ENCODE data around the gene GSX2.

The GSX2 gene

GRCh38 chr4:54096295-54096962 is 3.5 kb upstream of the GSX2 start:
- no peaks in the 10 kb centered on the region for H4K20me1 ChIP-seq (ENCODE audit: insufficient read depth, low read length)
- H3K4me2 ChIP-seq (ENCODE audit: insufficient read depth, low read length) = no peak overlapping the region
- no peaks in the 10 kb centered on the region for H3K36me3 ChIP-seq (ENCODE audit: insufficient read depth, low read length)
- no peaks in the 10 kb centered on the region for H3K79me2 ChIP-seq (ENCODE audit: insufficient read depth, low read length)
- no peak overlapping the region for H2AFZ ChIP-seq (ENCODE audit: low read depth, low read length)
- no peak overlapping the region for H3K9ac ChIP-seq (ENCODE audit: low read depth, low read length)
- H3K4me3 ChIP-seq (ENCODE audit: low read depth in 1 of 2, low read length in 2 of 2) = no peak overlapping the region
- ATAC-seq (ENCODE audit: insufficient read depth, low read depth) (no peak), DNase-seq (no peak)
- no peak overlapping the region for H3K27ac ChIP-seq (ENCODE audit: low read length)
- no peaks in the 10 kb centered on the region for H3K9me3 ChIP-seq (ENCODE audit: insufficient read depth, low read length, severe bottlenecking)
- peaks cover 9% of the 10 kb centered on the region for H3K4me1 ChIP-seq (ENCODE audit: insufficient read depth, low read length)
- H3K27me3 ChIP-seq (ENCODE audit: insufficient read depth, low read length, poor library complexity) = peaks cover 3% of the 10 kb centered on the region
- TF ChIP-seq EZH2 (IDR thresholded peaks at IDR 0.05; ENCODE audit: borderline replicate concordance, low read depth, low read length, severe bottlenecking) = no peak
- TF ChIP-seq CTCF (IDR thresholded peaks at IDR 0.05; ENCODE audit: borderline replicate concordance, extremely low read depth, low read length, poor library complexity, severe bottlenecking) = no peak

GRCh38 chr4:54097152-54097551 is 2.8 kb upstream of the GSX2 start:
- Histone ChIP-seq H3K27ac (ENCODE audit: low read length) (no peak overlapping the region), H3K36me3 (ENCODE audit: insufficient read depth, low read length) (no peaks in the 10 kb centered on the region), H3K9me3 (ENCODE audit: insufficient read depth, low read length, severe bottlenecking) (no peaks in the 10 kb centered on the region), H3K9ac (ENCODE audit: low read depth, low read length) (no peak overlapping the region), H3K4me1 (ENCODE audit: insufficient read depth, low read length) (peaks cover 5% of the 10 kb centered on the region), H3K4me2 (ENCODE audit: insufficient read depth, low read length) (no peak overlapping the region), H4K20me1 (ENCODE audit: insufficient read depth, low read length) (no peaks in the 10 kb centered on the region), H3K4me3 (ENCODE audit: low read depth in 1 of 2, low read length in 2 of 2) (no peak overlapping the region), H2AFZ (ENCODE audit: low read depth, low read length) (no peak overlapping the region), H3K79me2 (ENCODE audit: insufficient read depth, low read length) (no peaks in the 10 kb centered on the region), H3K27me3 (ENCODE audit: insufficient read depth, low read length, poor library complexity) (peaks cover 3% of the 10 kb centered on the region)
- no peak for ATAC-seq (ENCODE audit: insufficient read depth, low read depth)
- no peak for DNase-seq
- TF ChIP-seq EZH2 (IDR thresholded peaks at IDR 0.05; ENCODE audit: borderline replicate concordance, low read depth, low read length, severe bottlenecking) (no peak), CTCF (IDR thresholded peaks at IDR 0.05; ENCODE audit: borderline replicate concordance, extremely low read depth, low read length, poor library complexity, severe bottlenecking) (no peak)

GRCh38 chr4:54098375-54098774 is 1.6 kb upstream of the GSX2 start:
- H3K4me1 ChIP-seq (ENCODE audit: insufficient read depth, low read length) = no peaks in the 10 kb centered on the region
- no peaks in the 10 kb centered on the region for H3K79me2 ChIP-seq (ENCODE audit: insufficient read depth, low read length)
- H3K4me2 ChIP-seq (ENCODE audit: insufficient read depth, low read length) = no peak overlapping the region
- no peak for DNase-seq
- no peak for TF ChIP-seq EZH2 (IDR thresholded peaks at IDR 0.05; ENCODE audit: borderline replicate concordance, low read depth, low read length, severe bottlenecking)
- no peak for TF ChIP-seq CTCF (IDR thresholded peaks at IDR 0.05; ENCODE audit: borderline replicate concordance, extremely low read depth, low read length, poor library complexity, severe bottlenecking)
- no peak for ATAC-seq (ENCODE audit: insufficient read depth, low read depth)
- H3K4me3 ChIP-seq (ENCODE audit: low read depth in 1 of 2, low read length in 2 of 2) = no peak overlapping the region
- H3K9ac ChIP-seq (ENCODE audit: low read depth, low read length) = no peak overlapping the region
- H3K36me3 ChIP-seq (ENCODE audit: insufficient read depth, low read length) = no peaks in the 10 kb centered on the region
- no peak overlapping the region for H3K27ac ChIP-seq (ENCODE audit: low read length)
- no peak overlapping the region for H2AFZ ChIP-seq (ENCODE audit: low read depth, low read length)
- H4K20me1 ChIP-seq (ENCODE audit: insufficient read depth, low read length) = no peaks in the 10 kb centered on the region
- no peaks in the 10 kb centered on the region for H3K9me3 ChIP-seq (ENCODE audit: insufficient read depth, low read length, severe bottlenecking)
- peaks cover 3% of the 10 kb centered on the region for H3K27me3 ChIP-seq (ENCODE audit: insufficient read depth, low read length, poor library complexity)

Measured in DND-41 (cell line).